ENCODE data around the gene ABL1.

- TF ChIP-seq REST (IDR thresholded peaks at IDR 0.05; ENCODE audit: insufficient read depth in 1 of 2, low read depth in 2 of 2, low read length in 2 of 2) (no peak), POLR2AphosphoS5 (IDR thresholded peaks at IDR 0.05; ENCODE audit: low read depth, low read length) (no peak)
Observed at GRCh38 chr9:130810609-130811136, 24.4 kb upstream of the ABL1 start.

All from PFSK-1 (cell line).